CD4-positive, alpha-beta T cell treated with Interleukin-12 subunit alpha and Interleukin-12 subunit beta, for 1 hour (primary cell): ENCODE measurements around the gene CATSPERD.
"Not testable (repeated sequence)": the region's sequence is repeated elsewhere in the genome, so short reads cannot be mapped to it uniquely, and the experiment has no call there.

Source experiments
- DNase-seq: peaks from one replicate; pipeline ENCODE4 v3.0.0-alpha.2; 2020

Gene CATSPERD

GRCh38 chr19:5743630-5744029, 23.2 kb downstream of the CATSPERD start:
- DNase-seq, result no peak

GRCh38 chr19:5744999-5745398, 24.6 kb downstream of the CATSPERD start:
- DNase-seq, result not testable (repeated sequence)

GRCh38 chr19:5748920-5749319, 28.5 kb downstream of the CATSPERD start:
- DNase-seq, result not testable (repeated sequence)

- no peak for DNase-seq
These were observed 29.1 kb downstream of the CATSPERD start for GRCh38 chr19:5749505-5749904.

- DNase-seq, result no peak
These were observed 31.3 kb downstream of the CATSPERD start for GRCh38 chr19:5751709-5752108.

GRCh38 chr19:5753743-5754142, 33.3 kb downstream of the CATSPERD start:
- no peak for DNase-seq

- DNase-seq, result no peak
These were observed 42.3 kb downstream of the CATSPERD start for GRCh38 chr19:5762608-5763217.

GRCh38 chr19:5765220-5765619, 44.8 kb downstream of the CATSPERD start:
- DNase-seq, result no peak

GRCh38 chr19:5767949-5768348, 47.5 kb downstream of the CATSPERD start:
- DNase-seq, result no peak

- DNase-seq, result no peak
These were observed 52.0 kb downstream of the CATSPERD start for GRCh38 chr19:5772416-5772815.

- no peak for DNase-seq
These were observed 52.8 kb downstream of the CATSPERD start for GRCh38 chr19:5773276-5773675.

- no peak for DNase-seq
These were observed 54.5 kb downstream of the CATSPERD start for GRCh38 chr19:5774921-5775320.

GRCh38 chr19:5775668-5776309, 55.4 kb downstream of the CATSPERD start:
- no peak for DNase-seq

GRCh38 chr19:5778402-5778801, 58.0 kb downstream of the CATSPERD start:
- DNase-seq, result no peak

- not testable (repeated sequence) for DNase-seq
These were observed 60.5 kb downstream of the CATSPERD start for GRCh38 chr19:5780916-5781315.

- DNase-seq, result no peak
These were observed 61.9 kb downstream of the CATSPERD start for GRCh38 chr19:5782322-5782721.

GRCh38 chr19:5782945-5783919, 62.8 kb downstream of the CATSPERD start:
- DNase-seq, result no peak

GRCh38 chr19:5784581-5785147, 64.2 kb downstream of the CATSPERD start, which contains the start of gene PRR22:
TSS of gene PRR22 (minus strand) at chr19:5784746. CDS start at chr19:5784660, 86 bp downstream.
- no peak for DNase-seq

- no peak for DNase-seq
These were observed 65.0 kb downstream of the CATSPERD start for GRCh38 chr19:5785423-5785822.

- no peak for DNase-seq
These were observed 66.4 kb downstream of the CATSPERD start for GRCh38 chr19:5786593-5787408.

- DNase-seq, result no peak
These were observed 67.2 kb downstream of the CATSPERD start for GRCh38 chr19:5787409-5788182.
